ENCODE data around the gene SLC26A2. TPM values are rescaled to one million over a fixed set of nuclear protein-coding genes. Genes with fewer than 3 reads are reported as not detected.
A peak's percentile ranks its signal among the peaks of the same experiment; 100 is the strongest.
"Not testable (repeated sequence)": the region's sequence is repeated elsewhere in the genome, so short reads cannot be mapped to it uniquely, and the experiment has no call there.

SLC26A2 gene
- total and polyA plus RNA-seq, 8 donors: 1.1 to 7.4 (median 3.6) TPM

- Histone ChIP-seq H3K36me3 (no peaks in the 10 kb centered on the region), H3K4me1 (peaks cover 0 to 9% (median 0%) of the 10 kb centered on the region in 3 donors), H3K27me3 (no peaks in the 10 kb centered on the region), H3K4me3 (no peak overlapping the region), H3K27ac (no peak overlapping the region), H3K9me3 (no peaks in the 10 kb centered on the region)
- FAIRE-seq (no peak), DNase-seq (no peak), ATAC-seq (peak in 1 of 4 donors; percentile 18)
- no peak for TF ChIP-seq CTCF (IDR thresholded peaks at IDR 0.05)
- intact Hi-C loops (cut with DNase I): loop anchor here in 1 of 3 donors (10.0 kb wide), 1 partner anchor 55 kb away; no protein-coding TSS in a partner anchor
- WGBS, 2 donors: 81 to 84% methylated on average over 9 of the region's 9 CpGs
Measured at GRCh38 chr5:149940077-149940574, 20.4 kb upstream of the SLC26A2 start.

- intact Hi-C loops (cut with DNase I): loop anchor here in 1 of 3 donors (10.0 kb wide), 1 partner anchor 54 kb away; no protein-coding TSS in a partner anchor
- no peak for ATAC-seq
Measured at GRCh38 chr5:149940941-149941644, 19.5 kb upstream of the SLC26A2 start.

GRCh38 chr5:149941795-149942194 lies 18.8 kb upstream of the SLC26A2 start:
- no peak for FAIRE-seq
- WGBS, 2 donors: 85 to 93% methylated on average over 4 of the region's 4 CpGs
- no peak for ATAC-seq
- peaks cover 0 to 9% (median 0%) of the 10 kb centered on the region in 3 donors for H3K4me1 ChIP-seq
- H3K27ac ChIP-seq: no peak overlapping the region
- TF ChIP-seq CTCF (IDR thresholded peaks at IDR 0.05): no peak
- intact Hi-C loops (cut with DNase I): loop anchor here in 1 of 3 donors (10.0 kb wide), 1 partner anchor 53 kb away; no protein-coding TSS in a partner anchor
- H3K27me3 ChIP-seq: no peaks in the 10 kb centered on the region
- H3K4me3 ChIP-seq: no peak overlapping the region
- H3K9me3 ChIP-seq: no peaks in the 10 kb centered on the region
- DNase-seq: no peak
- H3K36me3 ChIP-seq: no peaks in the 10 kb centered on the region

More at GRCh38 chr5:149940941-149941644, 19.5 kb upstream of the SLC26A2 start:
- Histone ChIP-seq H3K27ac (no peak overlapping the region), H3K9me3 (no peaks in the 10 kb centered on the region), H3K4me3 (no peak overlapping the region), H3K4me1 (peaks cover 0 to 9% (median 0%) of the 10 kb centered on the region in 3 donors), H3K36me3 (no peaks in the 10 kb centered on the region), H3K27me3 (no peaks in the 10 kb centered on the region)
- DNase-seq: no peak
- 88 to 92% methylated on average over 5 of the region's 5 CpGs for WGBS, 2 donors
- no peak for TF ChIP-seq CTCF (IDR thresholded peaks at IDR 0.05)
- FAIRE-seq: no peak

GRCh38 chr5:149942199-149942598 lies 18.4 kb upstream of the SLC26A2 start:
- intact Hi-C loops (cut with DNase I): loop anchor here in 1 of 3 donors (10.0 kb wide), 1 partner anchor 53 kb away; no protein-coding TSS in a partner anchor
- 81 to 91% methylated on average over 2 of the region's 2 CpGs for WGBS, 2 donors
- H3K36me3 ChIP-seq: no peaks in the 10 kb centered on the region
- H3K4me1 ChIP-seq: peaks cover 0 to 9% (median 0%) of the 10 kb centered on the region in 3 donors
- no peak for TF ChIP-seq CTCF (IDR thresholded peaks at IDR 0.05)
- FAIRE-seq (no peak), ATAC-seq (no peak), DNase-seq (no peak)
- H3K27me3 ChIP-seq: no peaks in the 10 kb centered on the region
- H3K9me3 ChIP-seq: no peaks in the 10 kb centered on the region
- H3K27ac ChIP-seq: no peak overlapping the region
- H3K4me3 ChIP-seq: no peak overlapping the region

GRCh38 chr5:149942741-149943169 lies 17.8 kb upstream of the SLC26A2 start:
- intact Hi-C loops (cut with DNase I): loop anchor here in 1 of 3 donors (10.0 kb wide), 1 partner anchor 52 kb away; no protein-coding TSS in a partner anchor
- not testable (repeated sequence) for H3K9me3 ChIP-seq

GRCh38 chr5:149943177-149943949 lies 17.2 kb upstream of the SLC26A2 start:
- not testable (repeated sequence) for H3K4me3 ChIP-seq, H3K4me1 ChIP-seq, FAIRE-seq, H3K9me3 ChIP-seq, DNase-seq, H3K27ac ChIP-seq, H3K36me3 ChIP-seq, H3K27me3 ChIP-seq, ATAC-seq
- WGBS, 2 donors: 78% methylated on average over 6 of the region's 6 CpGs
- intact Hi-C loops (cut with DNase I): loop anchor here in 1 of 3 donors (10.0 kb wide), 1 partner anchor 51 kb away; no protein-coding TSS in a partner anchor

More at GRCh38 chr5:149942741-149943169, 17.8 kb upstream of the SLC26A2 start:
- not testable (repeated sequence) for ATAC-seq, H3K4me1 ChIP-seq, FAIRE-seq, H3K36me3 ChIP-seq, H3K27ac ChIP-seq, H3K27me3 ChIP-seq, DNase-seq, H3K4me3 ChIP-seq
- WGBS, 2 donors: 81 to 84% methylated on average over 4 of the region's 4 CpGs
